ENCODE measurements around the gene SYT8. TPM values are rescaled to one million over a fixed set of nuclear protein-coding genes. Genes with fewer than 3 reads are reported as not detected.
A peak's percentile ranks its signal among the peaks of the same experiment; 100 is the strongest.

The SYT8 gene
- total and polyA plus RNA-seq, 2 of the 8 experiments (the other 6 are each of a cell fraction or from before 2014, with no cell fraction given) = not detected

- TF ChIP-seq POU5F1 (IDR thresholded peaks at IDR 0.05; ENCODE audit: low read depth, low read length) (no peak), YY1 (IDR thresholded peaks at IDR 0.05; ENCODE audit: low read depth, low read length) (peak; percentile 59; the same call in 1 of the 2 replicates), RNF2 (IDR thresholded peaks at IDR 0.05; ENCODE audit: borderline replicate concordance, low read depth, low read length, missing control alignments, poor library complexity, severe bottlenecking) (no peak), CHD2 (IDR thresholded peaks at IDR 0.05; ENCODE audit: low read length) (no peak), KDM1A (IDR thresholded peaks at IDR 0.05; ENCODE audit: borderline replicate concordance, low read length) (no peak), RXRA (IDR thresholded peaks at IDR 0.05; ENCODE audit: insufficient read depth, low read depth, low read length) (no peak), RFX5 (IDR thresholded peaks at IDR 0.05; ENCODE audit: borderline replicate concordance, low read depth, low read length) (no peak), NRF1 (IDR thresholded peaks at IDR 0.05; ENCODE audit: low read depth, low read length) (no peak), BCL11A (IDR thresholded peaks at IDR 0.05; ENCODE audit: low read depth in 2 of 2, low read length in 2 of 2) (no peak), ATF2 (IDR thresholded peaks at IDR 0.05; ENCODE audit: low read length) (no peak), NANOG (IDR thresholded peaks at IDR 0.05; ENCODE audit: insufficient read depth, low read depth, low read length, poor library complexity, severe bottlenecking) (no peak), SIRT6 (IDR thresholded peaks at IDR 0.05; ENCODE audit: low read length) (no peak), E2F6 (IDR thresholded peaks at IDR 0.05) (peak; percentile 46; the same call in 1 of the 2 replicates), CHD1 (IDR thresholded peaks at IDR 0.05; ENCODE audit: low read depth, low read length) (no peak), CBX5 (IDR thresholded peaks at IDR 0.05; ENCODE audit: low read depth, low read length) (no peak), SIX5 (IDR thresholded peaks at IDR 0.05; ENCODE audit: low read depth, low read length) (no peak), TAF7 (optimal IDR thresholded peaks at IDR 0.05; ENCODE audit: borderline replicate concordance, low read depth, low read length) (no peak), CTBP2 (IDR thresholded peaks at IDR 0.05; ENCODE audit: borderline replicate concordance, insufficient read depth, insufficient read length, low read length) (peak; percentile 42)
- TF ChIP-seq, protein P1, sequence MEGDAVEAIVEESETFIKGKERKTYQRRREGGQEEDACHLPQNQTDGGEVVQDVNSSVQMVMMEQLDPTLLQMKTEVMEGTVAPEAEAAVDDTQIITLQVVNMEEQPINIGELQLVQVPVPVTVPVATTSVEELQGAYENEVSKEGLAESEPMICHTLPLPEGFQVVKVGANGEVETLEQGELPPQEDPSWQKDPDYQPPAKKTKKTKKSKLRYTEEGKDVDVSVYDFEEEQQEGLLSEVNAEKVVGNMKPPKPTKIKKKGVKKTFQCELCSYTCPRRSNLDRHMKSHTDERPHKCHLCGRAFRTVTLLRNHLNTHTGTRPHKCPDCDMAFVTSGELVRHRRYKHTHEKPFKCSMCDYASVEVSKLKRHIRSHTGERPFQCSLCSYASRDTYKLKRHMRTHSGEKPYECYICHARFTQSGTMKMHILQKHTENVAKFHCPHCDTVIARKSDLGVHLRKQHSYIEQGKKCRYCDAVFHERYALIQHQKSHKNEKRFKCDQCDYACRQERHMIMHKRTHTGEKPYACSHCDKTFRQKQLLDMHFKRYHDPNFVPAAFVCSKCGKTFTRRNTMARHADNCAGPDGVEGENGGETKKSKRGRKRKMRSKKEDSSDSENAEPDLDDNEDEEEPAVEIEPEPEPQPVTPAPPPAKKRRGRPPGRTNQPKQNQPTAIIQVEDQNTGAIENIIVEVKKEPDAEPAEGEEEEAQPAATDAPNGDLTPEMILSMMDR (IDR thresholded peaks at IDR 0.05; ENCODE audit: control extremely low read depth in 1 of 3, insufficient read depth in 1 of 3, low read depth in 1 of 3, low read length in 3 of 3) = peak in 2 of 3 experiments; percentile 76 to 89; a peak in 3 of 4 replicates
Measured at GRCh38 chr11:1832211-1832919, 2.4 kb upstream of the SYT8 start (continued).
